ENCODE results near the gene AKT2. TPM values are rescaled to one million over a fixed set of nuclear protein-coding genes. Genes with fewer than 3 reads are reported as not detected.
A peak's percentile ranks its signal among the peaks of the same experiment; 100 is the strongest.

Gene AKT2
- total RNA-seq, 2 experiments from 2014 or later: 126 to 127 TPM

DNA sequence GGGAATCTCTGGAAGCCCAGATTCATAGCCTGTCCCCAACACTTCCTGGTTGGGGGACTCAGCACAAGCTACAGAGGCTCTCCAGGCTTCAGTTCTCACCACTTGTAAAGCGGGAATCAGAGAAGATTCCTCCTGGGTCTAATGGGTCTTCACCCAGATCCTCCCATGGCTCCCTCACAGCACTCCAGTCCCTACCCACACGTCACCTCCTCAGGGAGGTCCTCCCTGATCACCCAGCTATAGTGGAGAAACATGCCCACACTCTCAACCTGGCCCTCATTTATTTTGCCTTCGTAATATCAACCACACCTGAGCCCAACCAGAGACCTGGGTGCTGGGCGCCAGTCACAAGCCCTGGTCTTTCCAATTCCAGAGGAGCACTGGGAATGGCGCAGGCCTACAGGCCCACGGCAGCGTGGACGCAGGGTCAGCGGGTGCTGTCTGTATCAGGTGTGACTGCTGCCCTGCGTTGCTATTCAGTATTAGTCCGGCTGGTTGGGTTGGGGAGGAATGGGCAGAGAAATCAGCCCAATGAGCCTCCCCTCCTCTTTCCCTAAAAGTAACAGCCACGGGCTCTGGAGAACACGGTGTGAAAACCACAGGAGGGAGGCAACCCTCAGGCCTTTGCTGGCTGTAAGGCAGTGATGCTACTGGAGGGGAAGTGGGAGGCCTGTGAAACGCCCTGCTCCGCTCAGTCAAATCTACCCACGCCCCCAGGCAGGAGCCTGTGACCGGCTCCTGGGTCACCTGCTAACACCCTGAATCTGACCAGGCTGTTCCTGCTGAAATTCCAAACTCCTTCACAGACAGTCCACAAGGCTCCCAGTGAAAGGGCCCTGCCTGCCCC, 5.2 kb downstream of the AKT2 start:
- H3K4me1 Mint-ChIP-seq (ENCODE audit: low read depth): peaks cover 71% of the 10 kb centered on the region
- POLR2A ChIA-PET: no interaction called here
- DNase-seq: no peak

DNA sequence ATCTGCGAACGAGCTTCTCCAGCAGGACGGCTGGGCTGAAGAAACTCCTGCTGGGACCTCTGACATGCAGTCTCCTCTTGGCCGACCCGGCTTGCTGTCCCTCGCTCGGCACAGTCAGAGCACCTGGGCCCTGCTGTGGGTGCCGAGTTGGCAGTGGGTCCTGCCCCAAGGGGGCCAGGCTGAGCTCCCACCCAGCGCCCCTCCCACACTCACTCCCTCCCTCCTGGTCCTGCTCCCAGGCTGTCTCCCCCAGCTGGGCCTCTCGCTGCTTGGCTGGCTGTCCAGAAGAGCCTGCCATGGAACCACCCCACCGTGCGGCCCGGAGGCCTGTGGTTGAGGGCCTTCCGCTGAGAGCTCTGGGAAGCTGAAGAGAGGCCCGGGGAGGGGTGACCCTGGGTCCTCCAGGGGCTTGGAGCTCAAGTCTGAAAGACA, 6.0 kb downstream of the AKT2 start:
- ChIA-PET CTCF (no interaction called here), POLR2A (no interaction called here)
- Mint-ChIP-seq H3K27me3 (no peaks in the 10 kb centered on the region), H3K4me1 (ENCODE audit: low read depth) (peaks cover 75% of the 10 kb centered on the region), H3K9me3 (no peaks in the 10 kb centered on the region), H3K27ac (no peak overlapping the region), H3K36me3 (no peaks in the 10 kb centered on the region), H3K4me3 (no peak overlapping the region)
- intact Hi-C loops (cut with micrococcal nuclease): no loop called here
- DNase-seq: no peak

More for the DNA sequence above, 5.2 kb downstream of the AKT2 start:
- no peaks in the 10 kb centered on the region for H3K9me3 Mint-ChIP-seq
- intact Hi-C loops (cut with micrococcal nuclease): loop anchor here (10.0 kb wide), 2 partner anchors 135 to 285 kb away; partner anchors contain the start of gene ZNF546
- CTCF ChIA-PET: no interaction called here
- no peak overlapping the region for H3K4me3 Mint-ChIP-seq
- H3K27me3 Mint-ChIP-seq: no peaks in the 10 kb centered on the region
- H3K27ac Mint-ChIP-seq: peak overlapping the region; percentile 40
- H3K36me3 Mint-ChIP-seq: no peaks in the 10 kb centered on the region

DNA sequence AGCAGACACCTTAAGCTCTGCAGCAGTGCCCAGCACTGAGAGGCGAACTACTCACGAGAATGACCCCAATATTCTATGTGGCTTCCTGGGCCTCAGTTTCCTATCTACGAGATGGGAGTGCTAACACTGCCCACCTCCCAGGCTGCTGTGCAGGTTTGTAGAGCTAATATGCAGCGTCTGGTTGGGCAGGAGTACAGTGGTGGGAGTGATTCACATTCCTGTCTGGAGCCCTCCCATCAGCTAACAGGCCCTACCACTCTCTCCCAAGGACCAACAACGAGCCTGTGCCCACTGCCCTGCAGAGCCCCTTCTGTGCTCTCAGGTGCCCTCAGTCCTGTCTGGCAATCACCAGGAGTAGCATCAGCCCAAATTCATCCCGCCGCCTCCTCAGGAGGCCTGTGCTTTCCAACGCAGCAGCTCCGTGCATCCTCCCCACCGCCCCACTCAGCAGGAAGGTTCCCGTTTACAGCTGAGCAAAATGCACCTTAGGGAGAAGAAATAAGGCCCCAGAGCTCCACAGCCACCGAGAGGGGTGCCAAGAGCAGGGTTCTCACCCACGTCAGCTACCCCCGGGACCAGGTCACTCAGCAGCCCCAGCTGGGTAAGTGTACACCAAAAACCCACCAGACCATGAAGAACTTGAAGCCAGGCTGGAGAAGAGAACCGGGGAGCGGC, 6.6 kb downstream of the AKT2 start:
- Mint-ChIP-seq H3K27ac (no peak overlapping the region), H3K4me3 (no peak overlapping the region), H3K36me3 (no peaks in the 10 kb centered on the region), H3K9me3 (no peaks in the 10 kb centered on the region), H3K27me3 (no peaks in the 10 kb centered on the region), H3K4me1 (ENCODE audit: low read depth) (peaks cover 75% of the 10 kb centered on the region)
- intact Hi-C loops (cut with micrococcal nuclease): no loop called here
- no peak for DNase-seq
- POLR2A ChIA-PET: no interaction called here
- CTCF ChIA-PET: no interaction called here

GRCh38 chr19:40277356-40278059, 7.6 kb downstream of the AKT2 start:
- Mint-ChIP-seq H3K27me3 (no peaks in the 10 kb centered on the region), H3K36me3 (no peaks in the 10 kb centered on the region), H3K4me1 (ENCODE audit: low read depth) (peaks cover 69% of the 10 kb centered on the region), H3K9me3 (no peaks in the 10 kb centered on the region), H3K4me3 (no peak overlapping the region), H3K27ac (peak overlapping the region; percentile 4)
- DNase-seq: no peak
- CTCF ChIA-PET: no interaction called here
- POLR2A ChIA-PET: no interaction called here
- intact Hi-C loops (cut with micrococcal nuclease): no loop called here

GRCh38 chr19:40274585-40275544, 10.3 kb downstream of the AKT2 start:
- peak; percentile 54 for DNase-seq
- no peaks in the 10 kb centered on the region for H3K9me3 Mint-ChIP-seq
- no peaks in the 10 kb centered on the region for H3K36me3 Mint-ChIP-seq
- no peak overlapping the region for H3K4me3 Mint-ChIP-seq
- CTCF ChIA-PET: interaction anchor here (1.6 kb wide), 1 partner anchor 135 kb away, joined by 7 read pairs; no protein-coding TSS in a partner anchor
- H3K27me3 Mint-ChIP-seq: no peaks in the 10 kb centered on the region
- POLR2A ChIA-PET: no interaction called here
- intact Hi-C loops (cut with micrococcal nuclease): no loop called here
- H3K27ac Mint-ChIP-seq: peak overlapping the region; percentile 25
- peaks cover 56% of the 10 kb centered on the region for H3K4me1 Mint-ChIP-seq (ENCODE audit: low read depth)

GRCh38 chr19:40273469-40274360, 11.4 kb downstream of the AKT2 start:
- H3K27ac Mint-ChIP-seq: no peak overlapping the region
- no peak overlapping the region for H3K4me3 Mint-ChIP-seq
- ChIA-PET POLR2A (no interaction called here), CTCF (no interaction called here)
- peaks cover 61% of the 10 kb centered on the region for H3K4me1 Mint-ChIP-seq (ENCODE audit: low read depth)
- no peaks in the 10 kb centered on the region for H3K9me3 Mint-ChIP-seq
- intact Hi-C loops (cut with micrococcal nuclease): no loop called here
- DNase-seq: no peak
- H3K27me3 Mint-ChIP-seq: no peaks in the 10 kb centered on the region
- no peaks in the 10 kb centered on the region for H3K36me3 Mint-ChIP-seq

DNA sequence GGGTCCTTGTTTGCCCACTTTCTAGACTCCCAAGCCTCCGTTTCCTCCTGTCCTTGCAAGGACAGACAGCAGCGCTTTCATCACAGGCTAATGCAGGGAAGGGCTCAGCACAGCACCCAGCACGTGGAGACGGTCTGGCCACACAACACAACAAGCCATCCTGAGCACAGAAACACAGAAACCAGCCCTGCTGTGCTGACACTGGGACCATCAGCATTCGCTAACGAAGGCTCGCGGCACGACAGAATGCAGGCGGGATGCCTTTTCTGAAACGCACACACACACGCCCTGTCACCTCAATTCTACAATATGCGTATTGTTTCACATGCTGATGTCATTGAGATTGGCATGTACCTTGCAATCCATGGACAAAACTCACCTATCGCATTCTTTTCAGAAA, 12.9 kb downstream of the AKT2 start:
- H3K4me3 Mint-ChIP-seq: no peak overlapping the region
- peaks cover 52% of the 10 kb centered on the region for H3K4me1 Mint-ChIP-seq (ENCODE audit: low read depth)
- DNase-seq: no peak
- ChIA-PET POLR2A (no interaction called here), CTCF (no interaction called here)
- intact Hi-C loops (cut with micrococcal nuclease): no loop called here
- no peaks in the 10 kb centered on the region for H3K36me3 Mint-ChIP-seq
- H3K27ac Mint-ChIP-seq: no peak overlapping the region
- H3K27me3 Mint-ChIP-seq: no peaks in the 10 kb centered on the region
- H3K9me3 Mint-ChIP-seq: no peaks in the 10 kb centered on the region

DNA sequence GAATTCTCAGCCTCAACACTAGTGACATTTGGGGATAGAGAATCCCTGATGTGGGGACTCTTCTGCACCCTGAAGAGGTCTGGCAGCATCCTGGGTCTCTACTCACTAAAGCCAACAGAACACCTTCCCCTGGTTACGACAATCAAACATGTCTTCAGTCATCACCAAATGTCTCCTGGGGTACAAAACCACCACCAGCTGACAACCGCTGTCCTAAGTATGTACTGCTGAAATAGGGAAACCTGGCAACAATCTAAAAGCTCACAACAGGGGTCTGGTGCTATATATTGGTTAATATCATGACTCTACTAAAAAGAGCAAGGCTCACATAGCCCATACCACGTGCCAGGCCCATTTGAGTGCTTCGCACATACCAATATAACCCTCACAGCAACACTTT, 13.4 kb downstream of the AKT2 start:
- H3K4me1 Mint-ChIP-seq (ENCODE audit: low read depth): peaks cover 50% of the 10 kb centered on the region
- H3K27me3 Mint-ChIP-seq: no peaks in the 10 kb centered on the region
- POLR2A ChIA-PET: no interaction called here
- no peak for DNase-seq
- H3K9me3 Mint-ChIP-seq: no peaks in the 10 kb centered on the region
- no peak overlapping the region for H3K4me3 Mint-ChIP-seq
- no peaks in the 10 kb centered on the region for H3K36me3 Mint-ChIP-seq
- CTCF ChIA-PET: no interaction called here
- intact Hi-C loops (cut with micrococcal nuclease): no loop called here
- H3K27ac Mint-ChIP-seq: no peak overlapping the region

DNA sequence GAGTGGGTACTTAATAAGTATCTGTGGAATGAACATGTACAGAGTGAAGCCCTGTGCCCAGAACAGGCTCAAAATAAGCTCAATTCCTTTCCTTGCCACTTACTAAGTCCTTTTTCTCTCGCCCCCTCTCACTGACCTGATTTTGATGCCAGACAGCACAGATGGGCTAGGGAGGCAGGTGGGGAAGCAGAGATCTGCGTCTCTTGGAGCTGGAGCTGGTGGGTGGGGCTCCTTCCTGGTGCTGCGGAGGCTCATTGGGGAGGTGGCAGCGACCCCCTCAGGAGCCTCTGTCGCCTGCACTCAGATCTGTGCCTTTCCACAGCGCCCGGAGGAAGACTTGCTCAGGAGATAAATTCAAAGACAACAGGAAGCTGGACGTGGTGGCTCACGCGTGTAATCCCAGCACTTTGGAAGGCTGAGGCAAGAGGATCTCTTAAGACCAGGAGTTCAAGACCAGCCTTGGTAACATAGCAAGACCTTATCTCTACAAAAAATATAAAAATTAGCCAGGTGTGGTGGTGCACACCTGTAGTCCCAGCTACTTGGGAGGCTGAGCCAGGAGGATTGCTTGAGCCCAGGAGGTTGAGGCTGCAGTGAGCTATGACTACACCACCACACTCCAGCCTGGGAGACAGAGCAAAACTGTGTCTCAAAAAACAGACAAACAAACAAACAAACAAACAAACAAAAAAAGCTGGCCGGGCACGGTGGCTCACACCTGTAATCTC, 14.6 kb downstream of the AKT2 start:
- H3K36me3 Mint-ChIP-seq: no peaks in the 10 kb centered on the region
- ChIA-PET CTCF (no interaction called here), POLR2A (no interaction called here)
- H3K27me3 Mint-ChIP-seq: no peaks in the 10 kb centered on the region
- H3K4me3 Mint-ChIP-seq: no peak overlapping the region
- no peak overlapping the region for H3K27ac Mint-ChIP-seq
- no peaks in the 10 kb centered on the region for H3K9me3 Mint-ChIP-seq
- H3K4me1 Mint-ChIP-seq (ENCODE audit: low read depth): peaks cover 50% of the 10 kb centered on the region
- DNase-seq: no peak
- intact Hi-C loops (cut with micrococcal nuclease): no loop called here

DNA sequence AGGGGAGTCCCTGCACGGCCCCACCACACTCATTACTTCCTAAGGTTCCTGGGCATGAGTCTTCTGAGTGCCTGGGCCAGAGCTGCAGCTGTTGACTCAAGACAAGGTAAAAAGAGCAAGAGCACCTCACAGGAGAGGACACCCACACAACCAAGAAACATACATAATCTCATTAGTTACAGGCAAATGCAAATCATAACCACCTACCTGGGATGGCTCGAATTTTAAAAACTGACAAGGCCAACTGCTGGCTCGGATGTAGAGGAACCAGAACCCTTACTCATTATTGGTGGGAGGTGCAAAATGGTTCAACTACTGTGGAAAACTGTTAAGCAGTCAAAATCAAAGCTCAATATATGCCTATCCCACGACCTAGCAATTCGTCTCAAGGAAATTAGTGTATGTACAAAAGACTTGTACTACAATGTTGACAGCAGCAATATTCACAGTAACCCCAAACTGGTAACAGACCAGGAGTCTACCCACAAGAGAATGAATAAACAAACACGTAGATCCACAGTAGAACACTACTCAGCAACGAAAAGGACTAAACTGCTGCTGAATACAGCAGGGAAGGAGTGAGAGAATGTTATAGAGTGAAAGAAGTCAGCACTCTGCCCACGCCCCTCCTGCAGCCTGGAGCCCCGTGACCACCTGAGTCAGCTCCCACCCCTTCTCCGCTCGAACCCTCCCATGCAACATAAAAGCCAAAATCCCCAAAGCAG, 15.8 kb downstream of the AKT2 start:
- Mint-ChIP-seq H3K27ac (no peak overlapping the region), H3K36me3 (peaks cover 9% of the 10 kb centered on the region), H3K4me1 (ENCODE audit: low read depth) (peaks cover 40% of the 10 kb centered on the region), H3K9me3 (no peaks in the 10 kb centered on the region), H3K27me3 (no peaks in the 10 kb centered on the region), H3K4me3 (no peak overlapping the region)
- intact Hi-C loops (cut with micrococcal nuclease): no loop called here
- DNase-seq: no peak
- ChIA-PET POLR2A (no interaction called here), CTCF (no interaction called here)
